Central memory CD4-positive, alpha-beta T cell (primary cell): ENCODE measurements around the gene TEKT4.
"Not testable (repeated sequence)": the region's sequence is repeated elsewhere in the genome, so short reads cannot be mapped to it uniquely, and the experiment has no call there.

Source experiments
- DNase-seq: peaks from one replicate; pipeline ENCODE4 v3.0.0; 2022
- total RNA-seq, 3 experiments: gene quantifications; one replicate each; lab custom pipeline; 2026; lab: John Stamatoyannopoulos, UW

Gene TEKT4, protein sequence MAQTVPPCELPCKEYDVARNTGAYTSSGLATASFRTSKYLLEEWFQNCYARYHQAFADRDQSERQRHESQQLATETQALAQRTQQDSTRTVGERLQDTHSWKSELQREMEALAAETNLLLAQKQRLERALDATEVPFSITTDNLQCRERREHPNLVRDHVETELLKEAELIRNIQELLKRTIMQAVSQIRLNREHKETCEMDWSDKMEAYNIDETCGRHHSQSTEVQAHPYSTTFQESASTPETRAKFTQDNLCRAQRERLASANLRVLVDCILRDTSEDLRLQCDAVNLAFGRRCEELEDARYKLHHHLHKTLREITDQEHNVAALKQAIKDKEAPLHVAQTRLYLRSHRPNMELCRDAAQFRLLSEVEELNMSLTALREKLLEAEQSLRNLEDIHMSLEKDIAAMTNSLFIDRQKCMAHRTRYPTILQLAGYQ
- total RNA-seq, result 0 reads per million in 3 experiments

DNA sequence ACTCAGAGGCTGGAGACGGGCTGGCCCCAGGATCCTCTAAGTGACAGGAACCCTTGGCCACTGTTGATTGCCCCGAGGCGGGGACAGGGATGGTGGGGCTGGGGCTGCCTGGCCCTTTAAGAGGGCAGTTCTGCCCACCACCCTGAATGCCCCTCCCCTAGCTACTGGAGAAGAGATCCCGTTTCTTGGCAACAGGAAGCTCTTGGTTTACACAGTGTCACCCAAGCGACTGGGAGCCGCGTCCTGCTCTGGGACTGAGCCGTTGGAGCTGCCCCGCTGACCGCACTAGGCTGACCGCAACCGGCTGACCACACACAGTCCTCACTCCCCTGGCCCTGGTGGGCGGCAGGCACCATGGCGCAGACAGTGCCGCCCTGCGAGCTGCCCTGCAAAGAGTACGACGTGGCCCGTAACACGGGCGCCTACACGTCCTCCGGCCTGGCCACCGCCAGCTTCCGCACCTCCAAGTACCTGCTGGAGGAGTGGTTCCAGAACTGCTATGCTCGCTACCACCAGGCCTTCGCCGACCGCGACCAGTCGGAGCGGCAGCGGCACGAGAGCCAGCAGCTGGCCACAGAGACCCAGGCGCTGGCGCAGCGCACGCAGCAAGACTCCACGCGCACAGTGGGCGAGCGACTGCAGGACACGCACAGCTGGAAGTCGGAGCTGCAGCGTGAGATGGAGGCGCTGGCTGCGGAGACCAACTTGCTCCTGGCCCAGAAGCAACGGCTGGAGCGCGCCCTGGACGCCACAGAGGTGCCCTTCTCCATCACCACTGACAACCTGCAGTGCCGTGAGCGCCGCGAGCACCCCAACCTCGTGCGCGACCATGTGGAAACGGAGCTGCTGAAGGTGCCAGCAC, at the start of gene TEKT4:
Gene TEKT4 (plus strand): TSS at position 205 of the 862 bp plus-strand sequence. CDS start 150 bp downstream, at position 355.
- no peak for DNase-seq

DNA sequence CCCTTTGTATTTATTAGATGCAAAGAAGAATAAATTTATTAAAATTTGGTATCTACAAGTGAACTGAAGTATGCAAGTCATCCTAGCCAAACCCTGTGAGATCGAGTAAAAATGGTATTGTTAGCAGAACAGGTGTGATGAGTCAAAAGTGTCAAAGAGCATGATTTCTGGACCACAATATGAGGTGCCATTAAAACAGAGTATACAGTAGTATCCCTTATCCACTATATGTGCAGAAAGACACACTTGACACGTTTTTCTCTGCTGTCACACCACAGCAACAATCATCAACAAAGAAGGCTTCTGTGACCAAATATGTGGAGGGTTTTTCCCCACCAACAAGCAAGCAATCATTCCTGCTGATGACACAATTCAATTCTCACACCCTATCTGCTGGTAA, 32.0 kb upstream of the TEKT4 start:
- not testable (repeated sequence) for DNase-seq

DNA sequence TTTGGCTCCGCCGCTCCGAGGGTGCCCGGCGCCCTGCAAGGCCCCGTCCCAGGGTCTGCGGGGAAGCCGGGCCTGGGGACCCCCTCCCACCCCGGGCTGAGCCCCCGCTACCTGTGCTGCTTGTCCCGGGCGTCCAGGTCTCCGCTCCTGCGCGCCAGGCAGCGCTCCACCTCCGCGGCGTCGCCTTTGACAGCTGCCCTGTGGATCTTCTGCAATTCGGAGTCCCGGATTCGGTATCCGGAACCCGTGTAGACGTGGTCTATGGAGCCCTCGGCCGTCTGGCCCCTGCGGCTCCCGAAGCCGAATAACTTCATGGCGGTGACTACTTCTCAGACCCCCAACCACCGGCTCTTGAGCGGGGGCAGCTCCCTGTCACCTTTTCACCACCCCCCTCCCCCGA, 14.4 kb upstream of the TEKT4 start:
- DNase-seq, result not testable (repeated sequence)

DNA sequence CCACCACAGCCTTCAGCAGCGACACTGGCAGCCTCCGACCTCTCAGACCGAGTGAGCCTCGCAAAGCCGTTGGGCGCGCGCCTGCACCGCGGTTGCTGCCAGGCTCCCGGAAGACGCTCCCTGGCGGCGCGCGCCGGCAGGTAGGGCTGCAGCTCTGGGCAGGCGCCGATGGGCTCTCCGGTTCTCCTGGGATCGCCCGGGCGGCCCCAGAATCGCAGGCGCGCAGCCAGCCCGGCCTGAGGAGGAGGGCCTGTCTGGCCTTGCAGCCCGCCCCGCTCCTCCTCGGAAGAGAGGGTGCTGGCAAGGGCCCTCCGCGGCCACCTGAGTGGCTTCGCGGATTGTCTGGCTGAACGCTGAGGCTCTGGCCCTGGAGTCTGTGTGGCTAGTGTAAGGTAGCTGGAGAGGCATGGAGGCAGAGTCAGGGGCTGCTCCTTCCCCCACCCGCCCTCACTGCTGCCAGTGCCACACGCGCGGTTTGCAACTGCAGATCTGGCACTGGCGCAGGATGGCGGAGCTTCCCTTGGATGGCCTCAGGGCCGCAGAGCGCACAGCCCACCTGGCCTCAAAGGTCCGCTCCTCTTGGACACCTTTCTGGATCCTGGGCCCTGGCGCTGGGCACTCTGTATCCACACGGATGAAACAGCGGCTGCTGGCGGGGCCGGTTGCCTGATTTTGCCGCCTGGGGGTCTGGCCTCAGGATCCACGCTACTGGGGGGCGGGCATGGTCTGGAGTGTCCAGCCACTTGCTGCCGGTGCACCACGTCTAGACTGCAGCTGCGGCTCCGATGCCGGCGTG, 13.7 kb upstream of the TEKT4 start:
- DNase-seq, result not testable (repeated sequence)

DNA sequence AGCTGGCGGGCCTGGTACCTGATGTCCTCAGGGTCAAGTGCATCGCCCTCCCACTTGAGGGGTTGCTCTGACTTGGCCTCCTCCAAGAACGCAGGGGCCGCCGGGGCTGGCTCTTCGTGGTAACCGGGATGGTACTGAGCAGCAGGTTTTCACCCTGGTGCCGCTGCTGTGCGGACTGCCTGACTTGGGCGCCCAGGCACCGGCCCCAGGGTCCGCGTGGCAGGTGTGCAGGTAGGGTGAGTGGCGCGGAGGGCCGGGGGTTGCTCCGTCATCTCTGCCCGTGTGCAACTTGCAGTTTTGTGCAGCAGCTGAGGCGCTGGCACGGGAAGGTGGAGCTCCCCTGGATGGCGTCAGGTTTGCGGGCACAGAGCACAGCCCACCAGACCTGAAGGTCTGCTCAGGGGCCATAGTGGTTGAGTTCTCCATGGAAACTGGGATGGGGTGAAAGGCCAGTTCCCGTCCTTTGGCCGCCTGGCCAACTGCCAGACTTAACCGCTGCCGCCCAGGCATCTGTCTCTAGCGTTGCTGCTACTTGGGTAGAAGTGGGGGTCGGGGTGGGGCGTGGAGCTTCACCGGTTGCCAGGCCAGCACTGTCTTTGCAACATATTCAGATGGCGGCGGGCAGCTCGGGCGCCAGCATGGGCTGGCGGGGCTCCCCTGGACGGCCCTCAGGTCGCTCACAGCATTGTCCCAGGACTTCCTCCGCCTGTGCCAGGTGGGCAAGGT, 12.9 kb upstream of the TEKT4 start:
- DNase-seq, result not testable (repeated sequence)

DNA sequence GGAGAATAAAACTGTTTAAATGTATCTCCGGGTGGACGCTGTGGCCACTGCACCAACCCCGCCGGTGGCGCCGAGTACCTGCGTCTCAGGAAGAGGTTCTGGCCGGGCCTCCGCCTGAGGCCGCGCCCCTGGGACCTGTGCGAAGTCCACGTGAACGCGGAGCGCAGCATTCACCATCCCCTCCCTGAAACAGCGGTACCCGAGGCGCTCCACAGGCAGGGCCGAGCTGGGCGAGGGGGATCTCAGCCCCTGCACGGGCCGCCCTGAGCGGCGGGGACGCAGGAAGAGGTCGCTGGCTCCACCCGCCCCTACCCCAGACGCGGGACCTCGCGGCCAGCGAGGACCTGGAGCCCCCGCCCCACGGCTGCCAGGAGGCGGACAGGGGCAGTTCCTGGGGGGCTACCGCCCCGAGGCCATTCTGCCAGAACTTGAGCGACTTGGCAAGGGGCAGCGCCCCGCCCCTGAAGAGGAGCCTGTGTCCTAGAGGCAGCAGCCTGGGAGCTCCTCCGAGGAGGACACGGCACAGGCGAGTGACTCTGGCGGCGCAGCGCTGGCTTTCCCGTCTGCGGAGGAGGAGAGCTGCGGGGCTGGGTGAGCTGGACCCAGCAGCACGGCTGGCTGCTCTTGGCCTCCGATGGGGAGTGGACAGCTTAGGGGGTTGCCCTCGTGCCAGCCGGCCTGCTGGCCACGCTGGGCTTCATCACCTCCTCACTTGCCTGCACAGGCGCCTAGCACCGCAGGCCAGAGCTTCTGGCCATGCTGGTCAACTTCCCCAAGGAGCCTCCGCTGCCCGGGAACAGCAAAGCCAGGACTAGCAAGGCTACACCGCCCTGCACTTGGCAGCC, 9.7 kb upstream of the TEKT4 start:
- no peak for DNase-seq

DNA sequence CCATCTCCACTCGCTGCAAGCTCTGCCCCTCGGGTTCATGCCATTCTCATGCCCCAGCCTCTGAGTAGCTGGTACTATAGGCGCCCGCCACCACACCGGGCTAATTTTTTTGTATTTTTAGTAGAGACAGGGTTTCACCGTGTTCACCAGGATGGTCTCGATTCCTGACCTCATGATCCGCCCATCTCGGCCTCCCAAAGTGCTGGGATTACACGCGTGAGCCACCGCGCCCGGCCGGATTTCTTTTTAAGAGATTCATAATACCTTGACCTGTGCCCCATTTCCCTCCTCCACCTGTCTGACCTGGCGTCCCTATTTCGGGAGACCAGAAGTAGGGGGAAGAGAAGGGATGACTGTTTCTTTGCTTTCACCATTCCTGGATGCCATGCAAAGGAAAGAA, 8.3 kb upstream of the TEKT4 start:
- DNase-seq, result not testable (repeated sequence)

DNA sequence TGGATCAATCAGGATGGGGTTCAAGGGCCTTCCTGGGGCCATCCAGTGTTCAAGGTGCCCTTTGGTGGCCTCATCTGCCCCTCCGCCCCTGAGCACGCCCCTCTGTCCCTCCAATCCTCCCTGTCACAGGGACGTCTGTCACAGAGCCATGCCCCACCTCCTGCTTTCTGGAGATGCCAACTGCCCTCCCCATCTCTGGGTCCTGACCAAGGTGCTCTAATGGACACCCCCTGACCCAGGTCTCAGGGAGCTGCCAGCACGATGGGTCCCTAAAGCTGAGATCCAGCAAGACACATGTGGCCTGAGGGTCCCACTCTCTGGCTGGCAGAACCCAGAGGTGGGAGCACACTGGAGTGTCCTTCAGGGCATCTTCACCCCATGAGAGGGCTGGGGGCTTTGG, 2.1 kb upstream of the TEKT4 start:
- DNase-seq, result no peak

DNA sequence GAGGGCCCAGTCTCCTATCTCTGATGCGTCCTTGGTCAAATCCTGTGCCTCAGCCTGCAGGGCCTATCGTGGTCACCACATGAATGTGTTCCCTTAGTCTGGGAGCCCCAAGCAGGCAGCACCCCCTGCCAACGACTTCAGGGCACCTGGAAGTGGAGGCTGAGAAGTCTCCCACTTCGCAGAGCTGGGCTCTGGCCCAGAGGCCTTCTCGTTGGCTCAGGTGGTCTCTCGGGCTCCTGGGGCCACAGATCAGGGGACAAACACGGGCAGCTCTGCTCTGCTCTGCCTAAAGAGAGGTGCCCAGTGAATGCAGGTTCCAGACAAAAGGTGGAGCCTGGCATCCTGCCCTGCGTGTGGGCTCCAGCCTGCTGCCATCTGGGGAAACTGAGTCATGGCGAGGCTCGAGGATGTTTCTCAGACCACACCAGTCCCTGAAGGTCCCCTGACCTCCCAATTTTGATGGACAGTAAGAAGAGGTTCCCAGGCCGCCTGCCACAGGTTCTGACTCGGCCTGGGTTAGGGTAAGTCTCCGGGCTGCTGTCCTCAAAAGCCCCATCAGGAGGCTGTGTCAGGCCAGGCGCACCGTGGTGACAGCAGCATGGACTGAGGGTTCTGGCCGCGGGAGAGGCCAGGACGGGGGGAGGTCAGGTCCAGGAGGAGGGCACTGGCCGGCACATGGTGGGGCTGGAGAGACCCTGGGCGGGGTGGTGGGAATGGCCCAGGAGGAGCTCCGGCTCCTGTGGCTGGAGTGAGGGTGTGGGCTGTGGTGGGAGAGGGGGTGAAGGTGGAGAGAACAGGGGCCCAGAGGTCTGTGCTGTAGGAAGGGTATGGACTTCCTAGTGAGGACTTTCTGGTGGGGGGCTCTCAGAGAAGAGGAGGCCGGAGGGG, 1.4 kb upstream of the TEKT4 start:
- no peak for DNase-seq

DNA sequence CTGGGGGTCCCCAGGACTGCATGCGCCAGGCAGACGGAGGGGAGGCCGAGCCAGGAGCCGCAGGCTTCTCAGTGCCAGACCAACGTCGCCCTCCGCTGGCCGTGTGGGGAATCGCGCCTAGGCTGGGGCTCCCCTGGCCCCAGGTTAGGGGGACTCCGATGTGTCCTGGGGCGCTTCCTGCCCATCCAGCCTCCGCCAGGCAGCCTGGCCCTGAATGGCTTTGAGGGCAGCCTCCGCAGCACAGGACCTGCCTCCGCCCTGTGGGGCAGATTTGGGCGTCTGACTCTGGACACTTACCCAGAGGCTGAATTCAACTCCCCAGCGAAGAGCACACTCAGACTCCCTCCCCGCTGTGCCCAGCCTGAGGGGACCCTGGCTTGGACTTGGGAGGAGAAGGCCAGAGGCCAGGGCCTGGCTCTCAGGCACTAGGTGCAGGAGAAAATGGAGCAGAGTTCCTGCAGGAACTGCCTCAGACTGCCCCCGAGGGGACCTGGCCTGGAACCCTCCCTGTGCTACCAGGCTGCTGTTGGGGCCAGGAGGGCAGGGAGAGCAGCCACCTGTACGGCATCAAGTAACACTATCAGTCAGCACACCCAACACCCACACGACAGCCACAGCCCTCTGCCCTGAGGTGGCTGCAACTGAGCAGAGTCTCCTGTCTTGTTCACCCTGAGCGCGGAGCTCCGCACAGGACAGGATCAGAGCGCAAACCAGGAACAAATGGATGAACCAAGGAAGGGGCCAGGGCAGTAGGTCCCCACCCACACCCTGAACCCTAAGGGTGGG, 597 bp upstream of the TEKT4 start:
- DNase-seq, result no peak

DNA sequence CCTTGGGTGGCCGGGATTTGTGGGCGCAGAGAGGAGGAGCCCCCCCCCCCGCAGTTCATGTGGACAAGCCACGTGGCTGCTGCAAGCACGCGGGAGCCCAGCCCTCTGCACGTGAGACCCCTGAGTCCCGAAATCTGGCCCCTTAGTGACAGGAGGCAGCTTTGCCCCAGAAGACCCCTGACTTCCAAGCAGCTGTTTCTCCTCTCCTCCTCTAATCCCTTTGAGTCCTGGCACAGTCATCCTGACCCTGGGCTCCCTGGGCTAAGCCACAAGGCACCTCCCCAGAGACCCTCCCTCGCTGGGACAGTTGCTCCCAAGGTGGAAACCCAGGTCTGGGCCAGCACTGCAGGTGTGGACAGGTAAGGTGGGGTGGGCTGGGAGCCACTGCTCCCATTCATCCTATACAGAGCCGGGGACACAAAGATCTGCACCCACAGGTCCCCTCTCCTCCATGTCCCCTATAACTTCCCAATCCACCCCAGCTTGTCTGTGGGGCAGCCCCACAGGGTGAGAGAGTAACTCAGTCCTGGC, 923 bp downstream of the TEKT4 start:
- no peak for DNase-seq

DNA sequence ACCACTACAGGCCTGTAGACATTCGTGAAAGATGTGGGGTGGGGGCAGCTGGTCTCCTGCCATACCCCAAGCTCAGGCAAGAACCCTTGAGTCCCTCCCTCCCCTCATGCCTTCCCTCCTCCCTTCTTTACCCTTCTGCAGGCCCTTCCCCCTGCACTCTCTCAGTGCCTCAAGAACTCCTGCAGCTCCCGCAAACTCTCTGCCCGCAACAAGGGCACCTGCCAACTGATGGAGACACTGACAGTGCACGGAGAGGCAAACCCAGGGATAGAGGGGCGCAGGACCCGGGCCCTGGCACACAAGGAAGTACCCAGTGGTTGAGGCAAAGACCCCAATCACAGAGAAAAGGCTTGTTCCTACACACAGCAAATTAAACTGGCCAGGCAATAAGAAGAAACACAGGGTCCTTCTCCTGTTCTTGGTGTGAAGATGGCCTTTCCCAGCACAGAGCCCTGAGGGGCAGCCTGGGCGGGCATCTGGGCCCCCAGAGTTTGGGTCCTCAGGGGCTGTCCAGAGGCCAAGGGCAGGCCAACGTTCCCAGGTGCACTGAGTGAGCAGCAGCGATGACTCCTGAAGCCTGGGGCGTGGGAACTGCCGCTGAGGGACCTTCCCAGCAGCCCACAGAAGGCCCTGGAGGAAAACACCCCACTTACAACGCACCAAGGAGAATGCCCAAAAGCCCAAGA, 1.6 kb downstream of the TEKT4 start:
- no peak for DNase-seq

DNA sequence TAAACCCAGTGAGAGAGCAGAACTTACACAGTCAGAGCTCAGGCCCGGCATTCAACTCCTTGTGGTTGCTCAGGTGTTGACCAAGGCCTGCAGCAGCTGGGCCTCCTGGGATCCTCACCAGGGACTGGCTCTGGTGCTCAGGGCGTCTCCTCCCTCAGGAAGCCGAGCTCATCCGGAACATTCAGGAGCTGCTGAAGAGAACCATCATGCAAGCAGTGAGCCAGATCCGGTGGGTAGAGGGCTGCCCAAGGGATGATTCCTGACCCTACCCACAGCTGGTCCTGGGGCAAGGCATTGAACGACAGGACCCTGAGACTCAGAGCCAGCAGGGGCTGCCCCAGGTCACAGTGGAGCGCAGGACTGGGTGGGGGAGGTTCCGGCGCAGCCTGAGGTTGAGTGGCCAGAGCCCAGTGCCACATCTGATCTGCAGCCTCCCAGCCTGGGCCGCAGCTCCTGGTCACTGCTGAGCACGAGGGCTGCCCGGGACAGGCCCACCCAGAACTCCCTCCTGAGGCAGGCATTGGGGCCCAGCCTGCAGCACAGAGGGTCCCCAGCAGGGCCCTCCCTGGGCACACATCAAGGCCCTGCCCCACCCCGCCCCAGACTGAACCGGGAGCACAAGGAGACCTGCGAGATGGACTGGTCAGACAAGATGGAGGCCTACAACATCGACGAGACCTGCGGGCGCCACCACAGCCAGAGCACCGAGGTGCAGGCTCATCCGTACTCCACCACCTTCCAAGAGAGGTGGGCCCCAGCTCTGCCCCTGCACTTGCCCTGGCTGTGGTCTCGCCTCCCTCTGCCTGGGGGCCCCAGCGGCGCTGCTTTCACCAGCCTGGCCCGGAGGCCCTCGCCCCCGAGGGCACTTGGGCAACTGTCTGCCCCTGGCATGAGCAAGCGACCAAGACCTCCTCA, 2.4 kb downstream of the TEKT4 start:
- DNase-seq, result no peak

DNA sequence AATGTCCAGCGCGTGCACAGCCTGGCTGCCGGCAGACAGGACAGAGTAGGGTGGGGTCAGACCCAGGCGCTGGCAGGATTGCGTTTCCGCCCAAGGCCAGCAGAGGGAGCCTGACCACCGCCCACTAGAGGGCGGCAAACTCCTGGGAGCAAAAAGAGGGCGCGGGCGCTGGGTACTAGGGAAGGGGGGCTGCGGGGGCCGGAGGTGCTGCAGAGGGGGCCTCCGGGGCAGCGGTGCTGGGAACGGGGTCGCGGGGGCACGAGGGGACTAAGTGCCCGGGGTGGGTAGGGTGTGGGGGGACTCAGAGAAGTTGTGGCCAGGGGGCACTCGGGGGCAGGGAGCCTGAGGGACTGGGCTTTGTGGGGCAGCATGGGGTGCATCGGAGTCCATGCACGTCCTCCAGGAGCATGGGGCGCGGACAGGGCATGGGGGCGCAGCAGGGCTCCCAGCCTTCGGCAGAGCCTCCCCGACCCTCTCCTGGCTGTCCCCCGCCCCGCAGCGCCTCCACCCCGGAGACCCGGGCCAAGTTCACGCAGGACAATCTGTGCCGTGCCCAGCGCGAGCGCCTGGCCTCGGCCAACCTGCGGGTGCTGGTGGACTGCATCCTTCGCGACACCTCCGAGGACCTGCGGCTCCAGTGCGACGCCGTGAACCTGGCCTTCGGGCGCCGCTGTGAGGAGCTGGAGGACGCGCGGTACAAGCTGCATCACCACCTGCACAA, 3.2 kb downstream of the TEKT4 start:
- peak; percentile 12 for DNase-seq

DNA sequence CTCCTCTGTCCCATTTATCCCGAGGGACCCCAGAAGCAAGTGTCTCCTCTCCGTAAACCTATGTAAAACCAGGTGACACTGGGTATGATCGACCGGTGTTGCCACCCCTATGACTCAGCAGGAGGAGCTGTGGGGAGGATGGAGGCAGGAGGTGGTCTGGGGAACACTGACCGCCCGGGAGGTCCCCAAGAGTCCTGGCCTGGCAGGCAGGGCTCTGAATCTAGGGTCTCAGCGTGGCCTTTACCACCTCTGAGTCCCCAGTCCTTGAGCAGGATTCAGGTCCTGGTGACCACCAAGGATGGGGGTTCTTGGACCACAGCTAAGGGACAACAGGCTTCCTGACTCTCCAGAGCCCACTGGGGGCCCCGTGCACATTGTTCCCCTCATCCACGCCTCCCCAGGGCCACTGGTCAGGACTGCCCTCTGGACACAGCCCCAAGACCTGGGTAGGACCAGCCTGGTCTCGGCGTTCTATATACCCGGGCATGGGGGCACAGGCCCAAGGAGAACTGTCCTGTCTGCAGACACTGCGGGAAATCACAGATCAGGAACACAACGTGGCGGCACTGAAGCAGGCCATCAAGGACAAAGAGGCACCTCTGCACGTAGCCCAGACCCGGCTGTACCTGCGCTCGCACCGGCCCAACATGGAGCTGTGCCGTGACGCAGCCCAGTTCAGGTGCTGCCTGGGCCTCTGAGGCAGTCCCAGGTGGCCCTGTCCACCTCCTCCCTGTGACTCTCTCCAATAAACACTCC, 4.0 kb downstream of the TEKT4 start:
- DNase-seq, result no peak
